GM21576 (cell line): ENCODE measurements around the gene RAB27A.
"Not testable (repeated sequence)": the region's sequence is repeated elsewhere in the genome, so short reads cannot be mapped to it uniquely, and the experiment has no call there.

Experiments used
- ATAC-seq: cut with Tn5 transposase; IDR thresholded peaks from one replicate; pipeline ENCODE4 v1.9.1; 2021; ENCODE audit warnings: mild to moderate bottlenecking, moderate library complexity; ENCODE audit not compliant: unreplicated experiment

Gene RAB27A

DNA sequence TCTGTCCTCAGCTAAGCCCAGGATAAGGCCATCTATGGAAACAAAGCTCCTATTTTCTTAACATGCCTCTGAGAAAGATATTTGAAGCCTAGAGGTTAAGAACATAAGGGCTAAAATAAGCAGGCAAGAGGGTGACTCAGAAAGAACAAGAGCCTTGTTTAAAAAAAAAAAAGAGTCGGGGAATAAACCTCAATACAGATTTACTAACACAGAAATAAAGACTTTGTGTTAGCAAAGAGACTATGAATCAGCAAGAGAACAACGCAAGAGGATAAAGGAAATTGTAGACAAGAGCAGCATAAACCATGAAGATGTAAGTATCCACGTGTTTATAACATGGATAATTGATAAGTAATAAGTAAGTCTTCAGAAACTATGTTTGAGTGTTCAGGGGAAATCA lies 36.0 kb downstream of the RAB27A start:
- ATAC-seq: no peak

- ATAC-seq: not testable (repeated sequence)
These were observed 37.4 kb downstream of the RAB27A start for GRCh38 chr15:55252201-55252600.

GRCh38 chr15:55250941-55251340 lies 38.7 kb downstream of the RAB27A start:
- ATAC-seq: no peak

DNA sequence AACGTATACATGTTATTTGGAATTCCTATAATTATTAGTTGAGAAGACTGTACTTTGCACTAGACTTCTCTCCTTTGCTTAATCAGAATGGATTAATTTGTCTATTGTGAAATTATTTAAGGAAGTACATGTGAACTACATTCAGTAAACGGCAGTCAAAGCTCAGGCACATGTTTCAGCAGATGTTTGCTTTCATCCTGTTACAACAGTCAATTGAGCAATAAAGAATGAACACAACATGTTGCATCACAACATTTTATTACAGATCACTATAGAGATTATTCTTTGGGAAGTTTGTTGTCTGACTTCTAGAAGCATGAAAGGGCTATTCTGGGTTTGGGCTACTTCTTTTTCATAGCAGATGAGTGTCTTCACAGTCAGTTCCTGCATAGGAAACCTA lies 39.2 kb downstream of the RAB27A start:
- no peak for ATAC-seq

- not testable (repeated sequence) for ATAC-seq
These were observed 39.7 kb downstream of the RAB27A start for GRCh38 chr15:55249885-55250284.

DNA sequence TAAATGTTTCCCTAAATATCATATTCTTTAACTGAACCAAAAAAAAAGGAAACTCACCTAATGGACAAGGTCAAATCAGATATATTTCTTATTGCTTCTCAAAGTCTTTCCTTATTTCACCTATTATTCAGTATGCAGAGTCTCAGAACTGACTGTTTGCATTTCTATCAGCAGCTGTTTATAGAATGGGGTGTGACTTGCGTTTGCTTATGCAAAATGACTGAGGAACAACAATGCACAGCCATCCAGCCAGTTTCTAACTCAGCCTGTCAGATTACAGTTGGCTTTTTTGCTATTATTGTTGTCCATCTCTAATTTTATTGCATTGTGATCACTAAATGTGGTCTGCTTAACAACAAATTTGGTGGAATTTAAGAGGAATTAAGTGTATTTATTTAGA lies 40.7 kb downstream of the RAB27A start:
- ATAC-seq: no peak

GRCh38 chr15:55247766-55248427 lies 41.7 kb downstream of the RAB27A start:
- ATAC-seq: no peak

- ATAC-seq: no peak
These were observed 42.3 kb downstream of the RAB27A start for GRCh38 chr15:55247311-55247710.

DNA sequence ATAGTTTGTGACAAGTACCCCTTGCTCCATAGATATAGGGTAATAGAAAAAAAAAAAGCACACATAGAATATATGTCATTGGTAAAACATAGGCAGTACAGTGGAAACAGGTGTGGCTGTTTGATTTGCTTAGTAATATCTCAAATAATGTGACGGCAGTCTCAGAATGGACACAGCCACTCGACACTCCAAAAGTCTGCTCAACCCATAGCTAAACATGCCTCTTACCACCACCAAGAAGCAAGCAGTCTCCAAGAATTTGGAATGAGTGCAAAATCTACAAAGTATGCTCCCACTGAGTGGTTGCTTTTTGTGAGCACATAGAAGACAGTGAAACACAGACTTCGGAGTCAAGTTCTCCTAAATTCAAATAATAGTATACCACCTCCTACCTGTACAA lies 43.0 kb downstream of the RAB27A start:
- no peak for ATAC-seq

DNA sequence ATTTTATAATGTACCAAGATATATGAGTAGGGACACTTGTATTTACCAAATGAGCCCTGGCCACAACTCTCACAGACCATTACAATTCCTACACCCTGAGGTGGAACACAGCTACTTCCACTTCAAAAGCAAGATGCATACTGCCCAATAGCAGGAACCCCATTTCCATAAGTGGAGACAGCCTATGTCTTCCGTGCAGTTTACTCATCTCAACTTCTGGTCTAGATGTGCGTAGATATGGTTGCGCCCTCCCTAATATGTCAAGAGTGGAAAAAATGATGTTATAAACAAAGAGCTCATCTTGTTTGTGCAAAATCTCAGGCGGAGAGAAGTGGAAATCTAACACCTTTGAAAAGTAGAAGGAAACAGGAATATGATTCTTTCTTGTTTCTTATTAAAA lies 44.6 kb downstream of the RAB27A start:
- ATAC-seq: no peak

- no peak for ATAC-seq
These were observed 47.7 kb downstream of the RAB27A start for GRCh38 chr15:55241891-55242290.

GRCh38 chr15:55241186-55241585 lies 48.4 kb downstream of the RAB27A start:
- ATAC-seq: no peak

GRCh38 chr15:55240125-55240760 lies 49.4 kb downstream of the RAB27A start:
- ATAC-seq: no peak

- no peak for ATAC-seq
These were observed 50.0 kb downstream of the RAB27A start for GRCh38 chr15:55239440-55240124.

DNA sequence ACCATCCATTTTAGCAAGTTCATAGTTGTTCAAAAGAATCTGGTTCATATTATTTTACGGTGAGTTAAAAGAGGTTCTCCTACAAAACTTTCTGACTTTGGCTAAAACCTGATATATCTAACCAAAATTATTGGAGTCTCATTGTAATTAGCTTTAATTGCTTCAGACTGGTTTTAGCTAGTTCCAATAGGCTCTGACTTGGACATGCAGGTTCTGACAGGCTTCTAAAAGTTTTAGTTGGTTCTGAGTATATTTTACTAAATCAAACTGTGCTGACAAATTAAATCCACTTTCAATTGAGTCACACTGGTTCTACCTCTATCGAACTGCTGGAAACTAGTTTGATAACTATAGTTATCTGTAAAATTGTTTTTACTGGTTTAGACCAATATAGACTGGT lies 50.7 kb downstream of the RAB27A start:
- no peak for ATAC-seq

DNA sequence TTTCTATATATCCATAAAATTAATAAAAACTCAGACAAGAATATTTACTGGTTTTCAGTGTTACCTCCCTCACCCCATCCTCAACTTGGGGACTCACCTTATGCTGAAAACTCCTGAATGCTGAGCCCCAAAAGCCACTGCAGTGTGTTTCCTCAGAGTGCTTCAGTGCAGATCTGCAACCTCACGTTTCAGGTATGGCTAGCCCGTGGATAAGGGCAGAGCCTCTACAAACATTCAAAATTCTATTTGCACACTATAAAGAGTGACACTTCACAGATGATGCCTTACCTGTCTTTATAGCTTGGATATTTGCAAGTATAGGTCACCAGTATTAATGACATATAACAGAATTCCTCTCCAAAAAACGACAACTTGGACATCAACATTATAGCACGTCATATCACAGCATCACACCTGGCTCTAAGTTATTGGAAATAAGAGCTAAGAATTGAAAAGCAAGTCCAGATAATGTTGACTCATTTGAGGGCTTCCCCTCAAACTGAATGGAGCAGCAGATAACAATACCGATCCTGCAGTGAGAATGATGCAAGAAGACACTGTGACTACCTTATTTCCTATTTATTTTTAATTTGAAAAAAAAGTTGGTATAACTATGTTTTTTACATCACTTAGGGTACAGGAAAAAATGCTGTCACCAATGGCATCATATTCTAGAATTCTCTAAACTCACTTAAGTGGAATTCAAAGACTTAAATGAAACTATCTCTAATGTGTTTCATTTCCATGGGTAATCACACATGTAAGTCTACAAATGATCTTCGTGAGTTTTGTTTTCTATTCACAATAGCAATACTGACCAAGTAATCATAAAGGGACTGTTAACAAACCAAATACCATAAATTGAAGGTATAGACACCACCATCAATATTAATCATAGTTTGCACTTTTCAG lies 52.1 kb downstream of the RAB27A start:
- ATAC-seq: no peak

GRCh38 chr15:55235546-55236036 lies 54.0 kb downstream of the RAB27A start:
- ATAC-seq: no peak

DNA sequence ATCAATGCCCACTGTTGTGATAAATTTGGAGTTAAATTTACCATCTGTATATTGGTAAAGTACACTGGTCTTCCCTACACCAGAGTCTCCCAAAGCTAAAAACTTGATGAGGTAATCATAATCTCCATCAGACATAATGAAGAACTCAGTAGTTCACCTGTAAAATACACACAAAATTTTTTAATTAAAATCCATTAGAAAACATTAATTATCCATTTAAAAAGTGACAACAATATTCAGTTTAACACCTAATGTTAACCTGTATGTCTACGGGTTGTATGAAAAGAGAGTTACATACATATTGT lies 54.9 kb downstream of the RAB27A start:
- ATAC-seq: no peak

DNA sequence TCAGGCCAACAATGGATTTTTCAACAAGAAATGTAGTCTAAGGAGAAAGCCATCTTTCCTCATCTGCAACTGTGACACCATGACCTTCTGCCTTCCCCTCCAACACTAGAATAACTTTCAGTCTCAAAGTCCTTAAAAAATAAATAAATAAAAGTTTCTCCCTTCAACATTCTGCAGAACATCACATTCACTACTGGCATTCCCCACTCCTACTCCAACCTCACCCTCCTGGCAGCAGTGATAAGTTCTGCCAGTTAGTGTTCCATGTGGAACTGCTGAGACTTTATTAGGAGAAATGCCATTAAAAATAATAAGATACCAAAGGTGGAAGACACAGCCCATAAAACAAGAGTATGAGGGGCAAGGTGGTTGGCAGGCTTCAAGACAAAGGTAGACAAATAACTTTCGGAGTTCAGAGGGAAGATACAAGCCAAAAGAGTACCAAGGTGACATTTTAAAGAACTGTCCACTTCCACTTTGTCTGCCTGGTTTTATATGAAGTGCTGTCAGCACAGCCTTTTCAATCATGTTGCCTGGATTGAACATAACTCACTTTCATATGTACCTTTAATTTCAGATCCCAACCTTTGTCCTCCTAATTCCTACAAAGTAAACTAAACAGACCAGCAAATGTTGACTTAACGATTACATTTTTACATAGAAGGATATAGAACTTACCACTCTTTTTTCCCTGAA lies 55.4 kb downstream of the RAB27A start:
- ATAC-seq: no peak

- no peak for ATAC-seq
These were observed 58.2 kb downstream of the RAB27A start for GRCh38 chr15:55231455-55231854.

GRCh38 chr15:55230953-55231352 lies 58.7 kb downstream of the RAB27A start:
- no peak for ATAC-seq
